Osteoblast (primary cell): ENCODE measurements around the gene HMOX1. TPM values are rescaled to one million over a fixed set of nuclear protein-coding genes. Genes with fewer than 3 reads are reported as not detected.

Experiments
- DNase-seq: peaks from one replicate; pipeline ENCODE4 v3.0.0; 2011; ENCODE audit warnings: low spot score, mixed read lengths; ENCODE audit not compliant: insufficient read length; ENCODE audit errors: missing footprints
- H2AFZ ChIP-seq: 2 replicates; pipeline ENCODE4 v1.6.0; 2011; ENCODE audit warnings: mild to moderate bottlenecking, low read length
- H3K27ac ChIP-seq: 2 replicates; pipeline ENCODE4 v1.5.1; 2011; ENCODE audit warnings: mild to moderate bottlenecking, low read depth, low read length, moderate library complexity
- H3K27me3 ChIP-seq: 2 replicates; pipeline ENCODE4 v1.6.0; 2012; ENCODE audit warnings: mild to moderate bottlenecking, control low read depth, inconsistent platforms, low read length, moderate library complexity; ENCODE audit not compliant: insufficient read depth
- H3K36me3 ChIP-seq: 2 replicates; pipeline ENCODE4 v1.5.1; 2011; ENCODE audit warnings: mild to moderate bottlenecking, low read length, control low read depth, moderate library complexity; ENCODE audit not compliant: insufficient read depth
- H3K4me1 ChIP-seq: 2 replicates; pipeline ENCODE4 v1.5.1; 2011; ENCODE audit warnings: mild to moderate bottlenecking, low read length, control low read depth, moderate library complexity; ENCODE audit not compliant: insufficient read depth
- H3K4me2 ChIP-seq: 2 replicates; pipeline ENCODE4 v1.6.0; 2011; ENCODE audit warnings: mild to moderate bottlenecking, low read length; ENCODE audit not compliant: insufficient read depth
- H3K4me3 ChIP-seq: fragments of 200-600 bp; sonication (generic); 3 replicates; pipeline ENCODE4 v1.5.1; 2012; ENCODE audit warnings: mild to moderate bottlenecking, low read length, inconsistent platforms; ENCODE audit not compliant: insufficient read depth
- H3K79me2 ChIP-seq: 2 replicates; pipeline ENCODE4 v1.6.0; 2012; ENCODE audit warnings: mild to moderate bottlenecking, low read length, control low read depth, inconsistent platforms; ENCODE audit not compliant: insufficient read depth
- H3K9me3 ChIP-seq: 2 replicates; pipeline ENCODE4 v1.5.1; 2011; ENCODE audit warnings: low read depth, low read length, control low read depth
- H4K20me1 ChIP-seq: 2 replicates; pipeline ENCODE4 v1.6.0; 2012; ENCODE audit warnings: mild to moderate bottlenecking, low read length, control low read depth; ENCODE audit not compliant: insufficient read depth
- total RNA-seq: library from RNA; depleted of rRNA; stranded (reverse); fragments of >200 nt; gene quantifications from 2 replicates; pipeline ENCODE4 v1.2.3, GENCODE V29; 2012
- TF ChIP-seq, protein P1 (sequence below): IDR thresholded peaks from 2 replicates; pipeline ENCODE4 v1.5.1; 2011; ENCODE audit warnings: mild to moderate bottlenecking, low read depth, low read length, moderate library complexity; ENCODE audit errors: extremely low read depth

Gene HMOX1
- total RNA-seq, 1 donor: 475 TPM

DNA sequence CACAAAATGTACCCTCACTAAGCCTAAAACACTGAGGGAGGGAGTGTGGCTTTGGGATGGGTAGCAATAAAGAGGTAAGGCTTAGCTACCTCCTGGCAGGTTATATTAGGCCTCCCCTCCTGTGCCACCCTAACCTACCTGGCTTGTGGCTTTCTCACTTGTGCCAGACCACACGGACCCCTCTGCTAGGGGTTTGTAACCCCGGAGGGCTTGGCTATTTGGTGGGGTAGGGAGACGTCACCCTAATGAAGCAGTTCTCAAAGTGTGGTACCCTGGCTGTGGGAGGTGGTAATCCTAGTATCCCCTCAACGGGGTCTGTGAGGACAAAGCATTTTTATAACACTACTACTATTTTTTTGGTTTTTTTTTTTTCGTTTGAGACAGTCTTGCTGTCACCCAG lies 10.0 kb downstream of the HMOX1 start:
- DNase-seq: no peak
- Histone ChIP-seq H2AFZ (no peak overlapping the region), H3K27me3 (no peaks in the 10 kb centered on the region), H3K79me2 (peaks cover 2% of the 10 kb centered on the region), H3K4me1 (peaks cover 7% of the 10 kb centered on the region), H3K4me3 (no peak overlapping the region), H3K4me2 (no peak overlapping the region), H3K36me3 (peaks cover 68% of the 10 kb centered on the region), H4K20me1 (no peaks in the 10 kb centered on the region), H3K27ac (no peak overlapping the region), H3K9me3 (no peaks in the 10 kb centered on the region)
- TF ChIP-seq, protein P1, sequence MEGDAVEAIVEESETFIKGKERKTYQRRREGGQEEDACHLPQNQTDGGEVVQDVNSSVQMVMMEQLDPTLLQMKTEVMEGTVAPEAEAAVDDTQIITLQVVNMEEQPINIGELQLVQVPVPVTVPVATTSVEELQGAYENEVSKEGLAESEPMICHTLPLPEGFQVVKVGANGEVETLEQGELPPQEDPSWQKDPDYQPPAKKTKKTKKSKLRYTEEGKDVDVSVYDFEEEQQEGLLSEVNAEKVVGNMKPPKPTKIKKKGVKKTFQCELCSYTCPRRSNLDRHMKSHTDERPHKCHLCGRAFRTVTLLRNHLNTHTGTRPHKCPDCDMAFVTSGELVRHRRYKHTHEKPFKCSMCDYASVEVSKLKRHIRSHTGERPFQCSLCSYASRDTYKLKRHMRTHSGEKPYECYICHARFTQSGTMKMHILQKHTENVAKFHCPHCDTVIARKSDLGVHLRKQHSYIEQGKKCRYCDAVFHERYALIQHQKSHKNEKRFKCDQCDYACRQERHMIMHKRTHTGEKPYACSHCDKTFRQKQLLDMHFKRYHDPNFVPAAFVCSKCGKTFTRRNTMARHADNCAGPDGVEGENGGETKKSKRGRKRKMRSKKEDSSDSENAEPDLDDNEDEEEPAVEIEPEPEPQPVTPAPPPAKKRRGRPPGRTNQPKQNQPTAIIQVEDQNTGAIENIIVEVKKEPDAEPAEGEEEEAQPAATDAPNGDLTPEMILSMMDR: no peak

DNA sequence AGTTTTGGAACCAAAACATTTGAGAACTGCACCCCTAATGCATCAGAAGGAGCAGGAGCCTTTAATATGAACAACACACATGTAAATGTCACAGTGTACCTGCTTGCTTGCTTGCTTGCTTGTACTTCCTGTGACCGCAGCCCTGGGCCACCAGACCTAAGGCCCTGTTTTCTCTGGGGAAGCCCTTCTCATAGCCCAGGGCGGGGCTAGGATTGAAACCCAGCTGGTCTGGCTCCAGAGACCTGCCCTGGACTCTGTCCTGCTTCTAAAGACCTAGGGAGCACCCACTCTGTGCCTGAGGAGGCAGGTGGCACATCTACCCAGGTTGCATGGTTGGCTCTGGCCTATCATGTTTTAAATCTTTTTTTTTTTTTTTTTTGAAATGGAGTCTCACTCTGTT lies 11.5 kb downstream of the HMOX1 start:
- H3K79me2 ChIP-seq: peaks cover 2% of the 10 kb centered on the region
- H3K4me1 ChIP-seq: peaks cover 7% of the 10 kb centered on the region
- H4K20me1 ChIP-seq: no peaks in the 10 kb centered on the region
- H3K9me3 ChIP-seq: no peaks in the 10 kb centered on the region
- TF ChIP-seq, protein P1: no peak
- H3K27me3 ChIP-seq: no peaks in the 10 kb centered on the region
- DNase-seq: no peak
- H3K36me3 ChIP-seq: peaks cover 55% of the 10 kb centered on the region
- no peak overlapping the region for H3K27ac ChIP-seq
- no peak overlapping the region for H3K4me2 ChIP-seq
- H2AFZ ChIP-seq: no peak overlapping the region
- H3K4me3 ChIP-seq: no peak overlapping the region

GRCh38 chr22:35393116-35394010 lies 12.5 kb downstream of the HMOX1 start:
- no peaks in the 10 kb centered on the region for H3K9me3 ChIP-seq
- no peak overlapping the region for H3K27ac ChIP-seq
- H3K79me2 ChIP-seq: peaks cover 2% of the 10 kb centered on the region
- no peak overlapping the region for H3K4me3 ChIP-seq
- H4K20me1 ChIP-seq: no peaks in the 10 kb centered on the region
- H2AFZ ChIP-seq: peak overlapping the region; percentile 7
- H3K36me3 ChIP-seq: peaks cover 45% of the 10 kb centered on the region
- TF ChIP-seq, protein P1: no peak
- DNase-seq: peak; percentile 29
- H3K4me1 ChIP-seq: peaks cover 7% of the 10 kb centered on the region
- no peaks in the 10 kb centered on the region for H3K27me3 ChIP-seq
- H3K4me2 ChIP-seq: no peak overlapping the region

DNA sequence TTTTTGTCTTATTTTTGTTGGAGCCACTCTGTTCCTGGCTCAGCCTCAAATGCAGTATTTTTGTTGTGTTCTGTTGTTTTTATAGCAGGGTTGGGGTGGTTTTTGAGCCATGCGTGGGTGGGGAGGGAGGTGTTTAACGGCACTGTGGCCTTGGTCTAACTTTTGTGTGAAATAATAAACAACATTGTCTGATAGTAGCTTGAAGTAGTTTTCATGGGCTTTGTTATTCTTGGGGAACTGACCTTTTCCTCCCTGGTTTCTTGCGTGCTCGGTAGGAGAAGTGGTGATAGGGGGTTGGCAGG lies 13.1 kb downstream of the HMOX1 start:
- Histone ChIP-seq H3K4me3 (no peak overlapping the region), H3K79me2 (no peaks in the 10 kb centered on the region), H3K27ac (no peak overlapping the region), H3K4me2 (no peak overlapping the region), H3K4me1 (peaks cover 7% of the 10 kb centered on the region), H2AFZ (no peak overlapping the region), H3K9me3 (no peaks in the 10 kb centered on the region), H4K20me1 (no peaks in the 10 kb centered on the region), H3K27me3 (no peaks in the 10 kb centered on the region), H3K36me3 (peaks cover 40% of the 10 kb centered on the region)
- no peak for DNase-seq
- TF ChIP-seq, protein P1: no peak
